Cardiac muscle cell (in vitro differentiated cells and primary cell): Measurements from ENCODE around the gene NAXD. TPM values are rescaled to one million over a fixed set of nuclear protein-coding genes. Genes with fewer than 3 reads are reported as not detected.
"Not testable (repeated sequence)": the region's sequence is repeated elsewhere in the genome, so short reads cannot be mapped to it uniquely, and the experiment has no call there.

Experiments used
- DNase-seq, 2 donors: peaks; one replicate each; pipeline versions ENCODE4 v3.0.0 to v3.0.0-alpha.2; 2010 to 2017; ENCODE audit warnings: low read depth in 1 of 2, low spot score in 1 of 2
- H3K27ac ChIP-seq: fragments of 200-600 bp; sonication (generic); 2 replicates; pipeline ENCODE4 v1.5.1; 2016
- H3K27me3 ChIP-seq: fragments of 200-600 bp; sonication (generic); 2 replicates; pipeline ENCODE4 v1.6.0; 2016; ENCODE audit warnings: control low read depth
- H3K36me3 ChIP-seq: fragments of 200-600 bp; sonication (generic); 2 replicates; pipeline ENCODE4 v1.5.1; 2016; ENCODE audit warnings: control low read depth
- H3K4me1 ChIP-seq: fragments of 200-600 bp; sonication (generic); 2 replicates; pipeline ENCODE4 v1.8.1; 2017; ENCODE audit warnings: low read depth, mild to moderate bottlenecking, mixed run types
- H3K4me3 ChIP-seq: fragments of 200-600 bp; sonication (generic); 2 replicates; pipeline ENCODE4 v1.5.1; 2016; ENCODE audit warnings: mild to moderate bottlenecking
- H3K9me3 ChIP-seq: fragments of 200-600 bp; sonication (generic); 2 replicates; pipeline ENCODE4 v1.5.1; 2017; ENCODE audit warnings: low read depth, mild to moderate bottlenecking, control low read depth
- CTCF ChIP-seq: IDR thresholded peaks from 2 replicates; pipeline ENCODE4 v1.5.1; 2012; ENCODE audit warnings: low read depth, mild to moderate bottlenecking, low read length
- polyA plus RNA-seq: library from polyadenylated mRNA; unstranded; fragments of >200 nt; fragmentation: Nextera tagmentation; extraction: Ambion mirVana; gene quantifications from 2 replicates; pipeline ENCODE4 v1.2.1, GENCODE V29; 2016
- total RNA-seq: library from RNA; depleted of rRNA; stranded (reverse); fragments of >200 nt; gene quantifications from 2 replicates; pipeline ENCODE4 v1.2.3, GENCODE V29; 2016

NAXD gene
- total and polyA plus RNA-seq, 2 experiments from 2014 or later = 36.8 to 40.7 TPM

DNA sequence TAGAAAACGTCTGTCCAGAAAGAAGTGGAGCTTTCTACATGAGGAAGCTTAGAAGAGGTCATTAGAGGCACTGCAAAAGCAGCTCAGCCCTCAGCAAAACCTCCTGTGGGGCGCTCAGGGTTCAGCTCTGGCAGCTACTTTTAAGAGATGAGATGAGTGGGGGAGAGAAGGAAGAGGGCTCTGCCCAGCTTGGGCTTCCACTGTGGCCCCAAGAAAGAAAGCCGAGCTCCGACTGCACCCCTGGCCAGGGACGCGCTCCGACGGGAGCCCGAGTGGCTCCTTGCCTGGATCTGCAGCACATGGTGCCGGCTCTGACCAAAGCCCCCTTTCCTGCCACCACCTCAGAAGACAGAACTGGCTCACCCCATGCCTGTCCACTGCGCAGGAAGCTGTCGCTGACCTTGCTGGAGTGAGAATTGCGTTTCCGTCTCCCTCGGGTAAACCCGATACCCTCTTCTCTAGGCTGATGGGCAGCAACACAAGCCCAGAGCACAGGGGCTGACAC lies 36.4 kb downstream of the NAXD start:
- no peak overlapping the region for H3K27ac ChIP-seq
- no peak overlapping the region for H3K4me3 ChIP-seq
- H3K4me1 ChIP-seq = no peaks in the 10 kb centered on the region
- no peaks in the 10 kb centered on the region for H3K27me3 ChIP-seq
- no peaks in the 10 kb centered on the region for H3K9me3 ChIP-seq
- TF ChIP-seq CTCF = no peak
- peaks cover 7% of the 10 kb centered on the region for H3K36me3 ChIP-seq
- no peak for DNase-seq

DNA sequence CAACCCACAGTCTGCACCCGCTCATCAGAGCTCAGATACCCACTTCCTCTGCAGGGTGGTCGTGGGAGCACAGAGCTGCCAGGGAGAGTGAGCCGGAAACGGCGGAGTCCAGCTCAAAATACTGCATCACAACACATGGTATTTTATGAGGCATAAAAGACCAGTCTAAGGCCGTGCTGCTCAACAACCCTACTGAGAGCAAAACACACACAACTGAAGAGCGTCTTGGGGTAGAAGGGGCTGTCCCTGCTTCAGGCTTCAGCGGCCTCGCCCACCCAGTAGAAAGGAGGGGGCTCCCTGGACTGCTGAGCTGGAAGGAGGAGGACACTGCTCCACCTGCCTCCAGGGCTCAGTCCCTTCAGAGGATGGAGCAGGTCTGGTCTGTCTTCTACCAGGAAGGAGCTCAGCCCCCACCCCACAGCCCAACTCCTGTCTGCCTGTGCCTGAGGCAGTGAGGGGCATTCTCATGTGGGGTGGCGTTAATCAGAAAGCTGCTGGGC lies 36.9 kb downstream of the NAXD start:
- no peak overlapping the region for H3K27ac ChIP-seq
- no peaks in the 10 kb centered on the region for H3K4me1 ChIP-seq
- TF ChIP-seq CTCF = no peak
- no peak overlapping the region for H3K4me3 ChIP-seq
- H3K27me3 ChIP-seq = no peaks in the 10 kb centered on the region
- H3K36me3 ChIP-seq = peaks cover 7% of the 10 kb centered on the region
- no peak for DNase-seq
- H3K9me3 ChIP-seq = no peaks in the 10 kb centered on the region

DNA sequence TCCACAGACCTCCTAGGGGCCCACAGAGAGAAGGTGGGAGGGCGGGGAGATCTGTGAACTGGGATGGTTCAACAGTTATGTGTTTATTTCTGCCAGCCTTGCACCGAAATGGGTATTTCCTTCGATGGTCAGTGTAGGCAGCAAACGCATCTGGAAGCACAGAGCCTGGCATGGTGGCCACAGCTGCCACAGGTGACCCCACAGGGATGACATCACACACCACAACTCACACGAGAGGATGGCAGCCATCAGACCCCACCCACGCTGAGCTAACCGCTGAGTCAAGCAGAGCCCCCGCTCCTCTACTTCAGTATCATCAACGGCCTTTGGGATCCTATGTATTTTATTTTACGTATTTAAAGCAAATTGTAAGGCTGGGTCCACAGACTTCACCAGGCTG lies 37.4 kb downstream of the NAXD start:
- no peak for TF ChIP-seq CTCF
- H3K27ac ChIP-seq = no peak overlapping the region
- no peak overlapping the region for H3K4me3 ChIP-seq
- peaks cover 7% of the 10 kb centered on the region for H3K36me3 ChIP-seq
- no peaks in the 10 kb centered on the region for H3K9me3 ChIP-seq
- no peaks in the 10 kb centered on the region for H3K4me1 ChIP-seq
- no peak for DNase-seq
- H3K27me3 ChIP-seq = no peaks in the 10 kb centered on the region

- DNase-seq = no peak
- TF ChIP-seq CTCF = no peak
- H3K27ac ChIP-seq = no peak overlapping the region
Measured at GRCh38 chr13:110653271-110653670, 37.9 kb downstream of the NAXD start.

DNA sequence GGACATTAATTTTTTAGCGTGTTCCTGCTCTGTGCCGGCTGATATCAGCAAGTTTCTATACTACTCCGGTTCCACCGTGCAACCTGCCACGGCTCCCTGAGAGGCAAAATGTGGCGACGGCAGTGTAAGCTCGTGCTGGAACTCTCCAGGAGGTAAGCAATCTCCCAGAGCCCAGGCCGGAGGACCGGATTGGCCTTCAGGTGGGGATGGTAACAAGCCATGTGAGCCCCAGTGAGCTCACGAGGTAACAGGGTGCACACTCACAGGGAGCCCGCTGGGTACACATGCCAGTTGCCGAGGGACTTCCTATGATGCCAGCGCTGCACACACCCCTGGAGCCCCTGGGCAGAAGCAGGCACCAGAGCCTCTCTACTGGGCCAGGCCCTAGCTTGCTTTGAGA lies 38.5 kb downstream of the NAXD start:
- no peak for TF ChIP-seq CTCF
- H3K9me3 ChIP-seq = no peaks in the 10 kb centered on the region
- peaks cover 7% of the 10 kb centered on the region for H3K36me3 ChIP-seq
- H3K4me1 ChIP-seq = no peaks in the 10 kb centered on the region
- H3K27ac ChIP-seq = no peak overlapping the region
- H3K27me3 ChIP-seq = no peaks in the 10 kb centered on the region
- no peak for DNase-seq
- no peak overlapping the region for H3K4me3 ChIP-seq

More at GRCh38 chr13:110653271-110653670, 37.9 kb downstream of the NAXD start:
- peaks cover 7% of the 10 kb centered on the region for H3K36me3 ChIP-seq
- H3K4me1 ChIP-seq = no peaks in the 10 kb centered on the region
- no peaks in the 10 kb centered on the region for H3K9me3 ChIP-seq
- H3K27me3 ChIP-seq = no peaks in the 10 kb centered on the region
- H3K4me3 ChIP-seq = no peak overlapping the region

DNA sequence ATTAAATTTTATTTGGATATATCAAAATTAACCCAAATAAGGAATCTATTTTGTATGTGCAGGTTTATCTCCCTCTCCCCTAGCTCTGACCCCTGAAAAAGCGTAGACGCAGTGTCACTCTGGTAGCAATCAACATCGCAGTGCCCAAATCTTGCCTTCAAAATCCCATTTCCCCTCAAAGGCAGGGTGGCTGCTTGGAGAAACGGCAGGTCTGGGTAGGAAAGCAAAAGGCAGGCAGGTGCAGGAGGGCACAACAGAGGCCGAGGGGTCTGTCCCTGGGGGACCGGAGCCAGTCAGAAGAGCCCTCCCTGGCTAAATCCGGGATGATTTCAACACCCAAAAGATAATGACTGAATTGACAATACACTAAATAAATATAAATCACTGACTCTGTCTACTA lies 41.9 kb downstream of the NAXD start:
- H3K36me3 ChIP-seq = peaks cover 14% of the 10 kb centered on the region
- H3K9me3 ChIP-seq = no peaks in the 10 kb centered on the region
- no peaks in the 10 kb centered on the region for H3K27me3 ChIP-seq
- no peak overlapping the region for H3K4me3 ChIP-seq
- no peak for DNase-seq
- no peak overlapping the region for H3K27ac ChIP-seq
- TF ChIP-seq CTCF = no peak
- H3K4me1 ChIP-seq = no peaks in the 10 kb centered on the region

- DNase-seq, H3K27me3 ChIP-seq, H3K4me3 ChIP-seq, H3K4me1 ChIP-seq, H3K27ac ChIP-seq, H3K9me3 ChIP-seq: not testable (repeated sequence)
- peaks cover 22% of the 10 kb centered on the region for H3K36me3 ChIP-seq
Measured at GRCh38 chr13:110658218-110658911, 43.0 kb downstream of the NAXD start.
